Esophagus muscularis mucosa (tissue), 4 donors: ENCODE results near the gene CCT7. TPM values are rescaled to one million over a fixed set of nuclear protein-coding genes. Genes with fewer than 3 reads are reported as not detected.

Experiments
- DNase-seq: peaks from one replicate; pipeline ENCODE4 v3.0.0-alpha.2; 2017; ENCODE audit errors: extremely low spot score
- H3K27ac ChIP-seq, 4 donors: fragments of 200-600 bp; sonication (generic); replicated peaks in 1 of 4; 1 replicate in 3 of 4; 2 replicates in 1 of 4; pipeline ENCODE4 v1.5.1; 2016 to 2019; ENCODE audit warnings: mild to moderate bottlenecking in 1 of 4
- H3K27me3 ChIP-seq, 4 donors: fragments of 200-600 bp; sonication (generic); one replicate each; pipeline versions ENCODE4 v1.5.1 to v1.6.0; 2016 to 2019
- H3K36me3 ChIP-seq, 4 donors: fragments of 200-600 bp; sonication (generic); one replicate each; pipeline ENCODE4 v1.5.1; 2016 to 2019
- H3K4me1 ChIP-seq, 4 donors: fragments of 200-600 bp; sonication (generic); one replicate each; pipeline ENCODE4 v1.5.1; 2016 to 2019
- H3K4me3 ChIP-seq, 4 donors: fragments of 200-600 bp; sonication (generic); 1 replicate in 2 of 4; 2 replicates in 2 of 4; pipeline ENCODE4 v1.5.1; 2016 to 2019; ENCODE audit warnings: mild to moderate bottlenecking in 4 of 4, moderate library complexity in 1 of 4
- H3K9me3 ChIP-seq, 4 donors: fragments of 200-600 bp; sonication (generic); 1 replicate in 3 of 4; 2 replicates in 1 of 4; pipeline ENCODE4 v1.5.1; 2016 to 2019
- EP300 ChIP-seq: sonication (generic); formaldehyde crosslinking; IDR thresholded peaks from one replicate; pipeline ENCODE4 v1.6.1; 2017; ENCODE audit warnings: antibody characterized with exemption
- POLR2A ChIP-seq: fragments of 450-650 bp; IDR thresholded peaks from one replicate; pipeline ENCODE4 v1.6.1; 2017; ENCODE audit warnings: antibody characterized with exemption, moderate library complexity, mild to moderate bottlenecking, low read depth
- POLR2AphosphoS5 ChIP-seq, 2 donors: sonication (generic); formaldehyde crosslinking; IDR thresholded peaks; one replicate each; pipeline ENCODE4 v1.6.1; 2017; ENCODE audit warnings: antibody characterized with exemption in 2 of 2
- WGBS: methylation state at CpG from one replicate; pipeline ENCODE4 v1.1.5; 2018; 5-methylcytosine and 5-hydroxymethylcytosine counted together
- intact Hi-C: fragments of 100-400 bp; cut with DNase I; formaldehyde crosslinking; loops from one replicate; pipeline ENCODE4 v1.15.1; 2023
- total RNA-seq, 4 donors: library from RNA; depleted of rRNA; stranded (reverse); fragments of >200 nt; gene quantifications; one replicate each; pipeline versions ENCODE4 v1.1.0 to v1.2.1, GENCODE V29; 2016
- TF ChIP-seq, protein P1 (sequence below), 3 experiments: fragments of 200-600 bp in 2 of 3; fragments of 450-650 bp in 1 of 3; sonication (generic) in 2 of 3; IDR thresholded peaks; one replicate each; pipeline ENCODE4 v1.5.1; 2017 to 2019; ENCODE audit warnings: antibody characterized with exemption in 3 of 3, mild to moderate bottlenecking in 2 of 3, moderate library complexity in 1 of 3

Gene CCT7
- total RNA-seq, 4 donors from 2014 or later, result 193 to 244 (median 222) TPM

DNA sequence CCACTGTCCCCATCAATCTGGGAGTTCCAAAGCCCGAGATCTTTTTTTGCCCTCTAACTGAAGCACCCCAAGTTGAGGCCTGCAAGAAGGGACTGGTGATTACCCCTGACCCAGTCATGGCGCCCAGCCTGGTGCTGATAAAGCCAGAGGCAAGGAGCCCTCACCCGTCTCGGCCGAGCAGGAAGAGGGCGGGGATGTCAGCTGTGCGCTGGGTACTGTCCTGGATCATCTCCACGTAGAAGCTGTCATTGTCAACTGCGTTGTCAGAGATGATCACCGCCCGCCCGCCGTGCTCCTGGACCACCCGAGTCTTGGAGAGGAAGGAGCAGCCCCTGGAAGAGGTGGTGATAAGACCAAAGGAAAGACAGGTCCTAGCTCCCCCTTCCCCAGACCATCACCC is 5.5 kb upstream of the CCT7 start:
- Histone ChIP-seq H3K27me3 (no peaks in the 10 kb centered on the region), H3K4me3 (no peak overlapping the region), H3K36me3 (peaks cover 8 to 67% (median 63%) of the 10 kb centered on the region in 4 donors), H3K27ac (no peak overlapping the region), H3K4me1 (peaks cover 7 to 14% (median 9%) of the 10 kb centered on the region in 4 donors), H3K9me3 (no peaks in the 10 kb centered on the region)
- DNase-seq, result no peak
- intact Hi-C loops, result no loop called here
- no peak for TF ChIP-seq EP300
- TF ChIP-seq, protein P1, sequence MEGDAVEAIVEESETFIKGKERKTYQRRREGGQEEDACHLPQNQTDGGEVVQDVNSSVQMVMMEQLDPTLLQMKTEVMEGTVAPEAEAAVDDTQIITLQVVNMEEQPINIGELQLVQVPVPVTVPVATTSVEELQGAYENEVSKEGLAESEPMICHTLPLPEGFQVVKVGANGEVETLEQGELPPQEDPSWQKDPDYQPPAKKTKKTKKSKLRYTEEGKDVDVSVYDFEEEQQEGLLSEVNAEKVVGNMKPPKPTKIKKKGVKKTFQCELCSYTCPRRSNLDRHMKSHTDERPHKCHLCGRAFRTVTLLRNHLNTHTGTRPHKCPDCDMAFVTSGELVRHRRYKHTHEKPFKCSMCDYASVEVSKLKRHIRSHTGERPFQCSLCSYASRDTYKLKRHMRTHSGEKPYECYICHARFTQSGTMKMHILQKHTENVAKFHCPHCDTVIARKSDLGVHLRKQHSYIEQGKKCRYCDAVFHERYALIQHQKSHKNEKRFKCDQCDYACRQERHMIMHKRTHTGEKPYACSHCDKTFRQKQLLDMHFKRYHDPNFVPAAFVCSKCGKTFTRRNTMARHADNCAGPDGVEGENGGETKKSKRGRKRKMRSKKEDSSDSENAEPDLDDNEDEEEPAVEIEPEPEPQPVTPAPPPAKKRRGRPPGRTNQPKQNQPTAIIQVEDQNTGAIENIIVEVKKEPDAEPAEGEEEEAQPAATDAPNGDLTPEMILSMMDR (IDR thresholded peaks at IDR 0.05), result no peak
- TF ChIP-seq POLR2AphosphoS5 (IDR thresholded peaks at IDR 0.05), result no peak
- TF ChIP-seq POLR2A, result no peak
- 87% methylated on average over 10 of the region's 14 CpGs for WGBS

DNA sequence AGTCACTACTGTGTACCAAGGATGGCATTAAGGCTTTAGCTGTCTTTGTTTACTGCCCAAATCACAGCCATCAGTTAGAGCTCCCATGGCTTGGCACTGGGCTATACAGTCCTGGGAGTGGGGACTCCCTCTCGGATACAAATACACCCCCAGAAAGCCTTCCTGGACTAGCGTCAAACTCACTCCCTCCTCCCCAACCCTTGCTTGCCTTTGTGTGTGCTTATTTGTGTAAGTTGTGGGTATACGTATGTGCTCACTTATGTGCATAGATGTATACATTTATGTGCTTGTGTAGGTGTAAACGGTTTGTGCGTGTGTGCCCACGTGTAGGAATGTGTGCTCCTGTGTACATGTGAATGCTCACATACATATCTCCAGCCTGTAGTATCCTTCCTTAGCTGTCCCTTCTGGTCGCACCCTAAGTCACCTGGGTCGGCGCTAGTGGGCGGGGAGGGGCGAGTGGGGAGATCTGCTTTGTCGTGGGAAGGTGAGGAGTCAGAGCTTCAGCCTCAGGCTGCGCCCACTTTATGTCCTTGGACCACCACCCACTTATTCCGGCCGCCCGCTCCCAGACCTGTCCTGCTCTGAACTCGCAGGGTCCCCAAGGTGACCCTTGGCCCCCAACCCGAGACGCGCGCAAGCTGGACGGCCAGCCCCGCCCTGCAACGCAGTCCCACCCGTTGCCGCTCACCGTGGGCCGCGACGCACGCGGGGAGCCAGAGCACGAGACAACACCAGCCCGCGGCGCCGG is 1.5 kb upstream of the CCT7 start:
- peaks cover 5 to 33% (median 28%) of the 10 kb centered on the region in 4 donors for H3K36me3 ChIP-seq
- peak overlapping the region; percentile 92 to 97 (median 96) for H3K27ac ChIP-seq
- WGBS, result 6% methylated on average over 7 of the region's 37 CpGs
- DNase-seq, result no peak
- H3K4me1 ChIP-seq, result peaks cover 26 to 39% (median 37%) of the 10 kb centered on the region in 4 donors
- TF ChIP-seq EP300 (no peak), POLR2A (no peak), POLR2AphosphoS5 (IDR thresholded peaks at IDR 0.05) (no peak)
- TF ChIP-seq, protein P1 (IDR thresholded peaks at IDR 0.05), result no peak
- intact Hi-C loops, result no loop called here
- peak overlapping the region; percentile 73 to 89 (median 76) for H3K4me3 ChIP-seq
- no peaks in the 10 kb centered on the region for H3K9me3 ChIP-seq
- H3K27me3 ChIP-seq, result no peaks in the 10 kb centered on the region

DNA sequence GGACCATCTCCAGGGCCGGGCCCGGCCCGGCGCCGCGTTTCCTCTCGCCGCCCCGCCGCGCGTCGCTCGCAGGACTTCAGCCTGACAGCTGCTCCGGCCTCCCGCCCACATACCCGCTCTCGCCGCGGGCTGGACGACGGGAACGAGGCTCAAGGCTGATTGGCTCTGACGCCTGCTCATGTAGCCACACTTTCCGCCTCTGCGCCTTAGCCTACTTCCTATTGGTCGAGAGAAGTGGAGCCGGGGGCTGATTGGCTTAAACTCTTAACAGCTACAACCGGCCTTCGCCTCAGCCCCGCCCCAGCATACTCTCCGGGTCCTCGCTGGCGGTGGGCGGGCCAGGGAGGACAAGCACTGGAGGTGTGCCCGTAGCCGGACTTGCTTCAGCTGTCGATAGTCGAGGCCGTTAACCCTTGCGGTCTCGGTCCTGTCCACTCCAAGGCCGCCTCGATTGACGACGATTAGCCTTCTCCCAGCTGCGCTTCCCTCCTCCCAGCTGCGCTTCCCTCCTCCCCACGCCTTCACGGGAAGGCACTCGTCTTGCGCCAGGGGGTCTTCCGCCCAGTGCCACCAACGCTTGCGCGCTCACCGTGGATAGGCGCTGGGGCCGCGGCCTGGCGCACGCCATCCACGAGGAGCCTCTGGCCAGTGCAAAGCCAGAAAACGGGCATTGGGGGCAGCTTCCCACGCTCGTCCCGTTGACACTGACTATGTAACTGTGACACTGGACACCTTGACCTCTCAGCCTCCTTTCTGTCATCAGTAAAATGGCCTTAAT is 765 bp upstream of the CCT7 start, which contains the start of gene PRADC1:
TSS of gene PRADC1 (minus strand) at position 86 of the 778 bp plus-strand sequence. CDS start at position 7, 79 bp downstream.
- peak; percentile 100 for DNase-seq
- Histone ChIP-seq H3K4me3 (peak within 1 kb of the TSS; percentile 73 to 89 (median 76)), H3K36me3 (peaks cover 5 to 26% (median 20%) of the 10 kb centered on the region in 4 donors), H3K27ac (peak within 1 kb of the TSS; percentile 92 to 97 (median 96)), H3K27me3 (no peaks in the 10 kb centered on the region), H3K4me1 (peaks cover 26 to 47% (median 44%) of the 10 kb centered on the region in 4 donors), H3K9me3 (no peaks in the 10 kb centered on the region)
- WGBS, result under 1% methylated on average over 51 of the region's 67 CpGs
- intact Hi-C loops, result no loop called here
- TF ChIP-seq, protein P1 (IDR thresholded peaks at IDR 0.05), result no peak
- peak; percentile 74 to 84 for TF ChIP-seq POLR2AphosphoS5 (IDR thresholded peaks at IDR 0.05)

DNA sequence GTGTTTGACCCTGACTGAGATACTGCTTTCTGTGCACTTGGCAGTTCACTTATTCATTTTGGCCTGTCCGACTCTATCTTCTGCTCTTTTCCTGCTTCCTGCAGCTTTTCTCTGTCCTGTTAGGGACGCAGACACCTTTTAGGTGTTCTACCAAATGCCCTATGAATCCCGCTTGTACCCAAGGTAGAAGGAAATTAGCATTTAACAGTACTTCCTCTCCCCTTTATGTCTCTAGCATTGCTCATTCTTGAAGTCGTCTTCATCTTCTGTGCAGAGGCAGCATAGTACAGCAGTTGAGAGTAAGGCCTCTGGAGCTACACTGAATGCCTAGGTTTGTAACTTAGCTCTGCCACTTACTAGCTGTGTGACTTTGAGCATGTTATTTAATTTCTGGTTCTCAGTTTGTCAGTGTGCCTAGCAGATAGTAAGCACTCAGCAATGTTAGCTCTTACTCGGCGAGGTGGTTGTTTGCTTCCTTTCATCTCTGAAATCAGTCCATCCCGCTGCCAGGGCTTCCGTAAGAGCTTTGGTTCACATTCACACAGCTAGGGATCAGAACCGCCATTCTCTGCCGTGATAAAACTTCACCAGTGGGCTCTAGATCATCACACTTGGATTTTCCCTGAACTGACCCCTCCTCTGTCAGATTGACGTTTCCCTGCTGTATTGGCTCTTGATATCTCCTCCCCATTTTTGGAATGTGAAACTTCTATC is 1.4 kb downstream of the CCT7 start:
- no peak for TF ChIP-seq EP300
- no peak for TF ChIP-seq POLR2A
- TF ChIP-seq POLR2AphosphoS5 (IDR thresholded peaks at IDR 0.05), result no peak
- TF ChIP-seq, protein P1 (IDR thresholded peaks at IDR 0.05), result no peak
- peaks cover 0 to 25% (median 16%) of the 10 kb centered on the region in 4 donors for H3K36me3 ChIP-seq
- no peaks in the 10 kb centered on the region for H3K9me3 ChIP-seq
- WGBS, result 65% methylated on average over 11 of the region's 11 CpGs
- peak overlapping the region; percentile 73 to 89 (median 76) for H3K4me3 ChIP-seq
- peaks cover 32 to 64% (median 56%) of the 10 kb centered on the region in 4 donors for H3K4me1 ChIP-seq
- DNase-seq, result no peak
- H3K27ac ChIP-seq, result peak overlapping the region in 3 of 4 donors; percentile 92 to 97 (median 95)
- H3K27me3 ChIP-seq, result no peaks in the 10 kb centered on the region
- intact Hi-C loops, result no loop called here
